Gastrocnemius medialis (tissue), 4 donors: ENCODE data around the gene XCL2. TPM values are rescaled to one million over a fixed set of nuclear protein-coding genes. Genes with fewer than 3 reads are reported as not detected.
"Not testable (repeated sequence)": the region's sequence is repeated elsewhere in the genome, so short reads cannot be mapped to it uniquely, and the experiment has no call there.

Experiments used
- ATAC-seq, 2 donors: fragments of 150-250 bp; one replicate each; pipeline ENCODE4 v1.9.1; 2016
- DNase-seq, 2 donors: peaks; one replicate each; pipeline ENCODE4 v3.0.0-alpha.2; 2019
- H3K27ac ChIP-seq, 4 donors: fragments of 200-600 bp; sonication (generic); 1 replicate in 1 of 4; 2 replicates in 3 of 4; pipeline ENCODE4 v1.5.1; 2016 to 2018; ENCODE audit warnings: mild to moderate bottlenecking in 2 of 4, moderate library complexity in 1 of 4
- H3K27me3 ChIP-seq, 3 donors: fragments of 200-600 bp; sonication (generic) in 2 of 3; 1 replicate in 1 of 3; 2 replicates in 2 of 3; pipeline versions ENCODE4 v1.5.1 to v1.6.0; 2016 to 2019; ENCODE audit warnings: mild to moderate bottlenecking in 1 of 3, moderate library complexity in 1 of 3
- H3K36me3 ChIP-seq, 2 donors: fragments of 200-600 bp; sonication (generic) in 1 of 2; one replicate each; pipeline ENCODE4 v1.5.1; 2017 to 2018
- H3K4me1 ChIP-seq, 2 donors: fragments of 200-600 bp; sonication (generic) in 1 of 2; one replicate each; pipeline ENCODE4 v1.5.1; 2016 to 2017; ENCODE audit warnings: mild to moderate bottlenecking in 2 of 2
- H3K4me3 ChIP-seq, 4 donors: fragments of 200-600 bp; sonication (generic) in 3 of 4; 1 replicate in 1 of 4; 2 replicates in 3 of 4; pipeline ENCODE4 v1.5.1; 2016 to 2019; ENCODE audit warnings: mild to moderate bottlenecking in 2 of 4
- H3K9me3 ChIP-seq, 3 donors: fragments of 200-600 bp; sonication (generic) in 2 of 3; 1 replicate in 1 of 3; 2 replicates in 2 of 3; pipeline ENCODE4 v1.5.1; 2016 to 2019
- POLR2A ChIP-seq, 2 donors: fragments of 450-650 bp; IDR thresholded peaks; one replicate each; pipeline ENCODE4 v1.6.1; 2017; ENCODE audit warnings: antibody characterized with exemption in 2 of 2, mild to moderate bottlenecking in 2 of 2, moderate library complexity in 2 of 2
- in situ Hi-C, 4 donors: fragments of 200-750 bp; cut with MboI; loops; one replicate each; pipeline versions ENCODE4 v1.15.0 to v1.8.0; 2017; ENCODE audit warnings: low sequenced_read_pairs in 4 of 4
- intact Hi-C: fragments of 100-400 bp; cut with DNase I; formaldehyde crosslinking; loops from one replicate; pipeline ENCODE4 v1.15.1; 2023; ENCODE audit warnings: low total_unique reads
- total RNA-seq, 4 donors: library from RNA; depleted of rRNA; stranded (reverse); fragments of >200 nt; gene quantifications; one replicate each; pipeline versions ENCODE4 v1.1.0 to v1.2.3, GENCODE V29; 2016
- TF ChIP-seq, protein P1 (sequence below), 5 experiments: fragments of 450-650 bp in 3 of 5; fragments of 200-600 bp in 2 of 5; sonication (generic) in 2 of 5; IDR thresholded peaks in 4 of 5; conservative IDR thresholded peaks in 1 of 5; 1 replicate in 4 of 5; 2 replicates in 1 of 5; pipeline ENCODE4 v1.5.1; 2016 to 2019; ENCODE audit warnings: antibody characterized with exemption in 5 of 5, mild to moderate bottlenecking in 3 of 5, moderate library complexity in 3 of 5

The XCL2 gene, protein sequence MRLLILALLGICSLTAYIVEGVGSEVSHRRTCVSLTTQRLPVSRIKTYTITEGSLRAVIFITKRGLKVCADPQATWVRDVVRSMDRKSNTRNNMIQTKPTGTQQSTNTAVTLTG
- 1 to 10 TPM in 1 of 4 donors, not detected in 3; 1.5 TPM for total RNA-seq

DNA sequence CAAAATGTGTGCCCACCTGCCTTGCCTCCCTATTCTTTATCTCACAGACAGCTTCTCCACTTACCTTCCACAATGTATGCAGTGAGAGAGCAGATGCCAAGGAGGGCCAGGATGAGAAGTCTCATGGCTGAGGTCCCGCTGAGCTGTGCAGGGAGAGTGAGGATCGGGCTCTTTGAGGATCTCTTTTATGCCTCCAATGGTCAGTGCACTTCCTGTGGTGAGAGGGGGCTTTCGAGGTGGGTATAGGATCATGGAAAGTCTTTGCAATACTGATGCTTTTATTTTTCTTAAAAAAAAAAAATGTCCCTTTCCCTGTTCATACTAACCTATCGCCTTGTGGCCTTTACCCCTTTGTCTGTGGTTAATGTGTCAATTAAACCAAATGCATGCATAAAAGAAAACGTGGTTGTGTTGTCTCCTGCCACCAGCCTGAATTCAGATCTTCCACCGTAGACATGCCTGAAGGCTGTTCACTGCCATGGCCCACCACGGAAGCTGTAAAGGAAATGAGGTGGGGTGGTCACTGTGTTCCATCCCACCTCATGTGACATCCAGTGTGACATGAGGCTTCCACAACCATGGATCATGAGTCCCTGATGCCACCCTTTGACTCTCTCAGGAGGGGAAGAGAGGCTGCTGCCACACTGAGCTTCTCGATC is at the start of gene XCL2:
Gene XCL2 (minus strand): TSS at position 158 of the 659 bp plus-strand sequence. CDS start 33 bp downstream, at position 125.
- H3K4me1 ChIP-seq, in situ Hi-C loops, intact Hi-C loops, DNase-seq, H3K27ac ChIP-seq, ATAC-seq, H3K27me3 ChIP-seq, H3K36me3 ChIP-seq, H3K4me3 ChIP-seq, H3K9me3 ChIP-seq: not testable (repeated sequence)

DNA sequence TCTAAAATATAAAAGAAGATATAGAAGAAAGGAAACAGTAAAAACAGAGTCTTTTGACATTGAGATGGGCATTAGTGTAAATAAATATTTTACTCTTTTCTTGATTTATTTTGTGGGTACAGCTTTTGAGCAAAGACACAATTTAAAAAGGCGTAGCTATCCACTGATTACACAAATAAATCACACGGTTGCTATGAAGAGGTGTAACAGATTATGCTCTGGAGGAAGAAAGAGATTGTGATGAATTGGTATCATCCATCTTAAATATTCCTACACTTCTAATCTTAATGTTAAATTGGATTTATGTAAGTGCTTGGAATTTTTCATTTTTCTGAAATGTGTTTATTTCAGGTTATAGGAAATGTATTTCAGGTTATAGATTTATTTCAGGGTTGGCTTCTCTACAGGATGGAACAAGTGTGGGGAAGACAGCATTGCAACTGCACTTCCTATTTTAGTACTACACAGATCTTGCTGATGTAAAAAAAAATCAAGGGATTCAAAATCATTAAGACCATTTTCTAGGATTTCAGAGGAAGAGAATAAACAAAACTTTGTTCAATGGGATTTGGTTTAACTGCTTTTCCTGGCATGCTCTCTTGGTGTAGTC is 47.9 kb upstream of the XCL2 start:
- ATAC-seq = no peak
- no peak for TF ChIP-seq POLR2A (IDR thresholded peaks at IDR 0.05)
- TF ChIP-seq, protein P1, sequence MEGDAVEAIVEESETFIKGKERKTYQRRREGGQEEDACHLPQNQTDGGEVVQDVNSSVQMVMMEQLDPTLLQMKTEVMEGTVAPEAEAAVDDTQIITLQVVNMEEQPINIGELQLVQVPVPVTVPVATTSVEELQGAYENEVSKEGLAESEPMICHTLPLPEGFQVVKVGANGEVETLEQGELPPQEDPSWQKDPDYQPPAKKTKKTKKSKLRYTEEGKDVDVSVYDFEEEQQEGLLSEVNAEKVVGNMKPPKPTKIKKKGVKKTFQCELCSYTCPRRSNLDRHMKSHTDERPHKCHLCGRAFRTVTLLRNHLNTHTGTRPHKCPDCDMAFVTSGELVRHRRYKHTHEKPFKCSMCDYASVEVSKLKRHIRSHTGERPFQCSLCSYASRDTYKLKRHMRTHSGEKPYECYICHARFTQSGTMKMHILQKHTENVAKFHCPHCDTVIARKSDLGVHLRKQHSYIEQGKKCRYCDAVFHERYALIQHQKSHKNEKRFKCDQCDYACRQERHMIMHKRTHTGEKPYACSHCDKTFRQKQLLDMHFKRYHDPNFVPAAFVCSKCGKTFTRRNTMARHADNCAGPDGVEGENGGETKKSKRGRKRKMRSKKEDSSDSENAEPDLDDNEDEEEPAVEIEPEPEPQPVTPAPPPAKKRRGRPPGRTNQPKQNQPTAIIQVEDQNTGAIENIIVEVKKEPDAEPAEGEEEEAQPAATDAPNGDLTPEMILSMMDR (IDR thresholded peaks at IDR 0.05 in 4 of 5, conservative IDR thresholded peaks at IDR 0.05 in 1 of 5) = no peak

DNA sequence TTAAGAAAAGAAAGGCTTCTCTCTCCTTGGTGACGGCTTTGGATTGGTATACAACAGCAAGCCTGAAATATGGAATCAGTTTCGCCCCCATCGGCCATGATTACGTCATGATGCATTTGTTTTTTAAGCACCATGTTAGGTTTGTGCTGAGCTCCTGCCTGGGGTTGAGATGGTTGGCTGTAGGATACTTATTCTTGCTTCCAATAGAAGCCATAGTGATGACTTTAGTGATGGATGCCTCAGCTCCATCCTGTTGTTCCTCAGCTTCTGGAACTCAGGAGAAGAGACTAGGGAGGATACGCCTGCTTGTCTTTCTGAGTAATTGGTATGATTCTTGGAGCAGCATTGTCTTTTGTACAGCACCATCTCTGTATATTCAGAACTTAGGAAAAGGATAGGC is 47.3 kb upstream of the XCL2 start:
- in situ Hi-C loops = no loop called here
- intact Hi-C loops = no loop called here
- H3K27ac ChIP-seq = no peak overlapping the region
- DNase-seq (no peak), ATAC-seq (no peak)
- H3K4me3 ChIP-seq = no peak overlapping the region
- H3K4me1 ChIP-seq = no peaks in the 10 kb centered on the region
- H3K9me3 ChIP-seq = no peaks in the 10 kb centered on the region
- no peak for TF ChIP-seq POLR2A (IDR thresholded peaks at IDR 0.05)
- TF ChIP-seq, protein P1 (IDR thresholded peaks at IDR 0.05 in 4 of 5, conservative IDR thresholded peaks at IDR 0.05 in 1 of 5) = no peak
- H3K27me3 ChIP-seq = no peaks in the 10 kb centered on the region
- H3K36me3 ChIP-seq = no peaks in the 10 kb centered on the region

More for the DNA sequence above, 47.9 kb upstream of the XCL2 start:
- Histone ChIP-seq H3K9me3 (no peaks in the 10 kb centered on the region), H3K4me3 (no peak overlapping the region), H3K36me3 (no peaks in the 10 kb centered on the region), H3K27ac (no peak overlapping the region), H3K4me1 (no peaks in the 10 kb centered on the region), H3K27me3 (no peaks in the 10 kb centered on the region)
- no peak for DNase-seq
- intact Hi-C loops (no loop called here), in situ Hi-C loops (no loop called here)

DNA sequence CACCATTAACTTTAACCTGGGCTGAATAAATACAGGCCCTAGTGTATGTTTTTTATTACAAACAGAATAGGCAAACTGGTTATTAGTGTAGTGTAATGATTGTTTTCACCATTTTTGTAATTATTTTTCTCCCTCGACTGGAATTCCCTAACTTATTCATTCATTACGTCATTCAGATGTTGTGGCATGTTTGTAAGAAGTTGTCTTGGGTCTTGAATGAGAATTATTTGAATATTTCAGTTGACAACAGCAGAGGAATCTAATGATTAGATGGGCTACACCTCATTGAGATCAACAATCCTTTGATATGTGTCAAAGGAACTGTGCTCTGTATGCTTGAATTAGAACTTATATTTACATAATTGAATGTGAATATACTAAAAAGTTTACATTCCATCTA is 45.4 kb upstream of the XCL2 start:
- in situ Hi-C loops (loop anchor here in 2 of 4 donors (10.0 kb wide), 2 partner anchors 154 to 254 kb away; no protein-coding TSS in a partner anchor), intact Hi-C loops (no loop called here)
- TF ChIP-seq, protein P1 (IDR thresholded peaks at IDR 0.05 in 4 of 5, conservative IDR thresholded peaks at IDR 0.05 in 1 of 5) = no peak
- TF ChIP-seq POLR2A (IDR thresholded peaks at IDR 0.05) = no peak
- no peaks in the 10 kb centered on the region for H3K36me3 ChIP-seq
- no peaks in the 10 kb centered on the region for H3K27me3 ChIP-seq
- H3K9me3 ChIP-seq = no peaks in the 10 kb centered on the region
- no peak for DNase-seq
- H3K4me1 ChIP-seq = peaks cover 0 to 7% of the 10 kb centered on the region in 2 donors
- no peak overlapping the region for H3K27ac ChIP-seq
- no peak overlapping the region for H3K4me3 ChIP-seq
- no peak for ATAC-seq

DNA sequence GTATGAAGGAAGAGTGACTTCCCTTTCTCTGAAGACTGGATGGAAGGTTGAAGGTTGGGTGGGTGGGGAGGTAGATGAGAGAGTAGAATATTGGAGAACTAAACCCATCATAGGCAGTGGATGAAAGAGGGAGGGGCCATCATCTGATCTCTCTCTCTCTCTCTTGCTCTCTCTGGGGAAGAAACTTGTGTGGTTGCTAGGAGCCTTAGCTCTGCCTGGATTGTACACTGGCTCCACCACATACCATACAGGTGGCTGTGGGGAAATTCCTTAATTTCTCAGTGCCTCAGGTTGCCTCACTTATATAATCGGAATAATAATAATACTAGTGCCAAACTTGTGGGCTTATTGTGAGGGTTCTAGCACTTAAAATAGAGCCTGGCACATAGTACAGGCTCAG is 42.1 kb upstream of the XCL2 start:
- Histone ChIP-seq H3K27ac (no peak overlapping the region), H3K4me3 (no peak overlapping the region), H3K36me3 (no peaks in the 10 kb centered on the region), H3K27me3 (no peaks in the 10 kb centered on the region), H3K9me3 (no peaks in the 10 kb centered on the region), H3K4me1 (peaks cover 0 to 7% of the 10 kb centered on the region in 2 donors)
- intact Hi-C loops (no loop called here), in situ Hi-C loops (loop anchor here in 2 of 4 donors (10.0 kb wide), 2 partner anchors 151 to 251 kb away; no protein-coding TSS in a partner anchor)
- TF ChIP-seq, protein P1 (IDR thresholded peaks at IDR 0.05 in 4 of 5, conservative IDR thresholded peaks at IDR 0.05 in 1 of 5) = no peak
- no peak for TF ChIP-seq POLR2A (IDR thresholded peaks at IDR 0.05)
- DNase-seq = no peak
- no peak for ATAC-seq
